HepG2 (cell line): ENCODE data around the gene DSE. TPM values are rescaled to one million over a fixed set of nuclear protein-coding genes. Genes with fewer than 3 reads are reported as not detected.

Source experiments
- ATAC-seq: fragments of 200-7000 bp; cut with Tn5 transposase; 3 replicates; pipeline ENCODE4 v1.9.1; 2020; ENCODE audit warnings: mild to moderate bottlenecking, moderate library complexity
- BruUV-seq: library from RNA; stranded (reverse); fragments of 400-500 nt; replicated peaks from 2 replicates; lab custom pipeline; 2021; lab: Mats Ljungman, UMichigan
- CTCF ChIA-PET: fragments of 300-600 bp; formaldehyde crosslinking; extraction: SDS; loops from one replicate; lab custom pipeline; 2021; ENCODE audit warnings: low total read pairs, inconsistent platforms, low intra/inter-chr PET ratio; lab: Yijun Ruan, JAX
- POLR2A ChIA-PET: fragments of 350-600 bp; sonication (Branson Sonifier 250); formaldehyde crosslinking; loops from one replicate; lab custom pipeline; 2020; ENCODE audit warnings: antibody characterized with exemption, inconsistent platforms; lab: Yijun Ruan, JAX
- DNase-seq: peaks from one replicate; pipeline ENCODE4 v3.0.0-alpha.2; 2015; ENCODE audit warnings: low spot score
- FAIRE-seq: peaks from 3 replicates; lab custom pipeline; 2011; peaks lifted over from hg19 to GRCh38; lab: Jason Lieb, UNC
- H2AFZ ChIP-seq: one replicate; pipeline ENCODE4 v1.6.1; 2011; ENCODE audit warnings: low read length, inconsistent platforms
- H3K27ac ChIP-seq: fragments of 300-600 bp; 3 replicates; pipeline ENCODE4 v1.8.0; 2011; ENCODE audit warnings: mixed run types, mild to moderate bottlenecking, mixed read lengths, low read length, inconsistent platforms; ENCODE audit not compliant: insufficient read depth; ENCODE audit errors: extremely low read length
- H3K27me3 ChIP-seq, 2 experiments: fragments of 200-600 bp in 1 of 2; 2 replicates in 1 of 2; 3 replicates in 1 of 2; pipeline versions ENCODE4 v1.6.0 to v1.8.0; 2011; ENCODE audit warnings: low read length in 2 of 2, mild to moderate bottlenecking in 2 of 2, moderate library complexity in 2 of 2, inconsistent platforms in 1 of 2; ENCODE audit not compliant: insufficient read depth in 2 of 2, control insufficient read depth in 1 of 2
- H3K36me3 ChIP-seq, 2 experiments: fragments of 200-600 bp in 1 of 2; replicated peaks in 1 of 2; 2 replicates in 1 of 2; 3 replicates in 1 of 2; pipeline versions ENCODE4 v1.5.1 to v1.8.0; 2011; ENCODE audit warnings: low read length in 2 of 2, inconsistent platforms in 1 of 2; ENCODE audit not compliant: insufficient read depth in 2 of 2, control insufficient read depth in 1 of 2
- H3K4me1 ChIP-seq: 2 replicates; pipeline ENCODE4 v1.5.1; 2012; ENCODE audit warnings: low read length, inconsistent platforms; ENCODE audit not compliant: insufficient read depth
- H3K4me2 ChIP-seq: 2 replicates; pipeline ENCODE4 v1.6.0; 2011; ENCODE audit warnings: low read depth, low read length, inconsistent platforms
- H3K4me3 ChIP-seq, 3 experiments: fragments of 200-600 bp in 1 of 3; sonication (generic), shearing (Covaris generic) in 1 of 3; replicated peaks in 1 of 3; 2 replicates each; pipeline ENCODE4 v1.5.1; 2011 to 2016; ENCODE audit warnings: low read length in 3 of 3, inconsistent platforms in 2 of 3, low read depth in 2 of 3, mild to moderate bottlenecking in 2 of 3, control low read depth in 1 of 3, mixed read lengths in 1 of 3; ENCODE audit not compliant: insufficient read depth in 1 of 3
- H3K79me2 ChIP-seq: one replicate; pipeline ENCODE4 v1.6.1; 2011; ENCODE audit warnings: low read length, inconsistent platforms; ENCODE audit not compliant: insufficient read depth
- H3K9ac ChIP-seq: 2 replicates; pipeline ENCODE4 v1.6.0; 2011; ENCODE audit warnings: mild to moderate bottlenecking, low read depth, low read length, inconsistent platforms; ENCODE audit not compliant: insufficient read depth
- H3K9me3 ChIP-seq: 2 replicates; pipeline ENCODE4 v1.5.1; 2012; ENCODE audit warnings: mild to moderate bottlenecking, low read length
- H4K20me1 ChIP-seq: 2 replicates; pipeline ENCODE4 v1.6.0; 2011; ENCODE audit warnings: inconsistent platforms, mild to moderate bottlenecking, low read length, moderate library complexity; ENCODE audit not compliant: insufficient read depth
- GFI1 ChIP-seq: sonication (generic); formaldehyde crosslinking; IDR thresholded peaks from 2 replicates; pipeline ENCODE4 v1.5.0; 2020; ENCODE audit warnings: missing genetic modification reagents, mild to moderate bottlenecking, borderline replicate concordance
- MAFF ChIP-seq: IDR thresholded peaks from 2 replicates; pipeline ENCODE4 v1.6.1; 2011; ENCODE audit warnings: low read depth, low read length, improper control_type of control experiment
- MAFK ChIP-seq, 2 experiments: IDR thresholded peaks in 1 of 2; conservative IDR thresholded peaks in 1 of 2; 2 replicates each; pipeline ENCODE4 v1.6.1; 2011; ENCODE audit warnings: improper control_type of control experiment in 2 of 2, low read length in 2 of 2
- ZNF260 ChIP-seq: sonication (generic); formaldehyde crosslinking; IDR thresholded peaks from 2 replicates; pipeline ENCODE4 v1.4.0; 2020; ENCODE audit warnings: missing genetic modification reagents, low read depth, mild to moderate bottlenecking, borderline replicate concordance
- WGBS: methylation state at CpG from one replicate; pipeline ENCODE4 v1.1.6; 2017; ENCODE audit warnings: low lambda C conversion rate; 5-methylcytosine and 5-hydroxymethylcytosine counted together
- in situ Hi-C: cut with HindIII; loops from 2 replicates; pipeline ENCODE4 v1.10.0; 2017; ENCODE audit warnings: low pct_unique_long_range_greater_than_20kb; ENCODE audit not compliant: extremely low pct_ligation_motif_present
- intact Hi-C: fragments of 100-400 bp; cut with micrococcal nuclease; formaldehyde crosslinking; loops from one replicate; pipeline ENCODE4 v1.10.0; 2022; ENCODE audit not compliant: unreplicated experiment
- polyA plus RNA-seq, 8 experiments: library from polyadenylated mRNA; depleted of rRNA in 3 of 8; stranded (reverse) in 7 of 8; unstranded in 1 of 8; fragments of >200 nt; fragmentation: Illumina TruSeq in 4 of 8; extraction: Trizol in 4 of 8; gene quantifications; 2 replicates each; pipeline versions ENCODE4 v1.2.1 to v1.2.3, GENCODE V29; 2011 to 2016; ENCODE audit warnings: low read depth in 4 of 8, missing spikeins in 1 of 8, mixed read lengths in 1 of 8; ENCODE audit not compliant: insufficient read depth in 1 of 8
- total RNA-seq, 5 experiments: library from RNA; depleted of rRNA; stranded (reverse); fragments of >200 nt; fragmentation: Illumina TruSeq; extraction: Trizol; gene quantifications; 2 replicates each; pipeline ENCODE4 v1.2.3, GENCODE V29; 2016; ENCODE audit warnings: low read depth in 1 of 5

DSE gene
- total and polyA plus RNA-seq, 2 of the 13 experiments (the other 11 are each of a cell fraction or from before 2014, with no cell fraction given) = 2.6 to 4.6 TPM

- DNase-seq (no peak), ATAC-seq (no peak), FAIRE-seq (no peak)
- H2AFZ ChIP-seq = no peak overlapping the region
- no peaks in the 10 kb centered on the region for H3K9me3 ChIP-seq
- H3K4me3 ChIP-seq = no peak overlapping the region
- no peaks in the 10 kb centered on the region for H3K36me3 ChIP-seq
- no peak overlapping the region for H3K4me2 ChIP-seq
- H3K4me1 ChIP-seq = no peaks in the 10 kb centered on the region
- intact Hi-C loops = no loop called here
- BruUV-seq = no TSS peak
- no peaks in the 10 kb centered on the region for H3K79me2 ChIP-seq
- in situ Hi-C loops = no loop called here
- TF ChIP-seq ZNF260 (CRISPR knock-in tag) = no peak
- H3K9ac ChIP-seq = no peak overlapping the region
- H4K20me1 ChIP-seq = no peaks in the 10 kb centered on the region
- WGBS = 12% methylated on average over 4 of the region's 4 CpGs
- H3K27me3 ChIP-seq = peaks cover 0 to 23% of the 10 kb centered on the region in 2 experiments; a peak in 3 of 5 replicates
- POLR2A ChIA-PET = no interaction called here
- CTCF ChIA-PET = no interaction called here
- H3K27ac ChIP-seq = no peak overlapping the region
These were observed 92.6 kb downstream of the DSE start for GRCh38 chr6:116463301-116463700.

- H4K20me1 ChIP-seq = no peaks in the 10 kb centered on the region
- H3K9ac ChIP-seq = no peak overlapping the region
- H3K27me3 ChIP-seq = peaks cover 0 to 23% of the 10 kb centered on the region in 2 experiments; a peak in 3 of 5 replicates
- 49% methylated on average over 5 of the region's 5 CpGs for WGBS
- no peaks in the 10 kb centered on the region for H3K9me3 ChIP-seq
- ChIA-PET POLR2A (no interaction called here), CTCF (no interaction called here)
- FAIRE-seq (no peak), DNase-seq (no peak), ATAC-seq (no peak)
- H3K4me1 ChIP-seq = no peaks in the 10 kb centered on the region
- intact Hi-C loops (no loop called here), in situ Hi-C loops (no loop called here)
- no peaks in the 10 kb centered on the region for H3K79me2 ChIP-seq
- no peaks in the 10 kb centered on the region for H3K36me3 ChIP-seq
- H2AFZ ChIP-seq = no peak overlapping the region
- H3K4me2 ChIP-seq = no peak overlapping the region
- TF ChIP-seq MAFK (conservative IDR thresholded peaks at IDR 0.05 in 1 of 2, IDR thresholded peaks at IDR 0.05 in 1 of 2; ENCODE audit: low read length in 2 of 2) = peak; percentile 62 to 68
- TF ChIP-seq GFI1 = no peak
- peak; percentile 44; the same call in 1 of the 2 replicates for TF ChIP-seq MAFF
- no peak overlapping the region for H3K27ac ChIP-seq
- BruUV-seq = no TSS peak
- H3K4me3 ChIP-seq = no peak overlapping the region
These were observed 94.5 kb downstream of the DSE start for GRCh38 chr6:116465246-116465645.
